GM19324 (cell line): ENCODE measurements around the gene MGST2.
"Not testable (repeated sequence)": the region's sequence is repeated elsewhere in the genome, so short reads cannot be mapped to it uniquely, and the experiment has no call there.

ENCODE experiments used
- ATAC-seq: cut with Tn5 transposase; IDR thresholded peaks from one replicate; pipeline ENCODE4 v1.9.1; 2021; ENCODE audit warnings: mild to moderate bottlenecking, moderate library complexity; ENCODE audit not compliant: unreplicated experiment, low FRiP score

Gene MGST2

DNA sequence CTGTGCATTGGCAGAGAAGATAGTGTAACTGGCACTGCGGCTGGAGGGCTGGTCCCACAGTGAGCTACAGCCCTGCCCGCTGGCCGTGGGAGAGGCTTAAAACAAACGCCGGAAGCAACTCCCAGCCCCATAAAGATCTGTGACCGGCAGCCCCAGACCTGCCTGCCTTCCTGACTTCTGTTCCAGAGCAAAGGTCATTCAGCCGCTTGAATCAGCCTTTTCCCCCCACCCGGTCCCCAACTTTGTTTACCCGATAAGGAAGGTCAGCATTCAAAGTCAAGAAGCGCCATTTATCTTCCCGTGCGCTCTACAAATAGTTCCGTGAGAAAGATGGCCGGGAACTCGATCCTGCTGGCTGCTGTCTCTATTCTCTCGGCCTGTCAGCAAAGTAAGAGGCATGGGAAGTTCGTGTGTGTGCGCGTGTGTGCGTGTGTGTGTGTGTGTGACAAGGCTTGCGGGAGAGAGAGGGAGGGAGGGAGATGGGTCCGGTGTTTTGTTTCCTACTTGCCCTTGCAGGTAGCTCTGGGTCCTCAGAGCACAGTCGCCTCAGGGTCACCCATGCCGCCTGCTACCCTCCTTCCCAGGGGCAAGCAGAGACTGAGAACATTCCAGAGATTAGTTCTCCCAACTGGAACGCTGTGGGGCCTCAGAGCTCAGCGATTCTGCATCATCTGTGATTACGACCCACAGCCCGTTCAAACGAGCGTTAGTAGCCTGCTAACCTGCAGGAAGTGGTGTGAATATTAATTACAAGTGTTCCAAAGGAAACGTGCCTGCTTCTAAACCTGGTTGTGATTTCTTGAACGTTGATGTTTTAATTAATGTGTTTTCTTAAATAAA lies at the start of gene MGST2:
MGST2 (plus strand) TSS at position 130 of the 840 bp plus-strand sequence; CDS start at position 331, 201 bp downstream.
- peak; percentile 80 for ATAC-seq

GRCh38 chr4:139617702-139618490 lies 47.7 kb upstream of the MGST2 start:
- no peak for ATAC-seq

DNA sequence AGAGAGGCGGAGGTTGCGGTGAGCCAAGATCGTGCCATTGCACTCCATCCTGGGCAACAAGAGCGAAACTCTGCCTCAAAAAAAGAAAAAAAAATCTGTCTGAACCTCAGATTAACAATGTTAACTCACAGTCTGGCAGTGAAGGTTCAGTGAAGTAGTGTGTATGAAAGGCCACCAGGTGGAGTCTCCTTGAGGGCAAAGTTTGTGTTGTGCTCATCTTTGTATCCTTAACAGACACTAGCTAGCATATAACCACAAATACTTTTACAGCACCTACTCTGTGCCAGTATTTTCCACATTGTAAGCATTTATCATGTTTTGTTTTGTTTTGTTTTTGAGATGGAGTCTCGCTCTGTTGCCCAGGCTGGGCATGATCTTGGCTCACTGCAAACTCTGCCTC lies 46.0 kb upstream of the MGST2 start:
- ATAC-seq = no peak

- no peak for ATAC-seq
Measured at GRCh38 chr4:139622901-139623381, 42.7 kb upstream of the MGST2 start.

DNA sequence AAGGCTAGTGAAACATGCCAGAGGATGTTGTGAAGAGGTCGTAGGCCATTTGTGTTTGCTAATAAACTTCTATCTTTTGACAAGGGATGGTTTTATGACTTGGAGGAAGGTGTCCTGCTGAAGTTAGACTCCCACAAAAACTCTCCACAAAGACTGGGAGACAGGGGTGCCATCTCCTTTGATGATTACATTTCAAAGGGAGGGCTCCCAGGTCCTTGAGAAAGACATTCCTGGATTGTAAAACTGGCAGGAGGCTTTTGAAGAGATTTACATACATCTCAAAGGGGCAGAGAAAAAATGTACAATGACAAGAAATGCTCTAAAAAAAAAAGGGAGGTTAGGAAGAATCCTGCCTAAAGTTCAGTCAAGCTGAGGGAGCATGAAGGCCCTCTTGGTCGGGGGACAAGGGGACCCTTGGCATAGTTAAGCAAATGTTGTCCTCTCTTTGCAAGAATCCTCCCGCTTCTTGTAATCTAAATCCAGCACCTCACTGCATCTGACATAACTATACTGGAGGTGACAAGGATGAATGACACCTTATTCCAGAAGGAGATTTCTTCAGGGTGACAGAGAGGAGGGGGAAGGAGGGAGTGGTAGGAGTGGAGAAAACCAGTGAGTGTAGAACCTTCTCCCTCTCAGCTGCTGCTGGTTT lies 41.1 kb upstream of the MGST2 start:
- no peak for ATAC-seq

- no peak for ATAC-seq
Measured at GRCh38 chr4:139625093-139625455, 40.5 kb upstream of the MGST2 start.

- no peak for ATAC-seq
Measured at GRCh38 chr4:139625482-139625881, 40.1 kb upstream of the MGST2 start.

- ATAC-seq = no peak
Measured at GRCh38 chr4:139628184-139629012, 37.2 kb upstream of the MGST2 start.

DNA sequence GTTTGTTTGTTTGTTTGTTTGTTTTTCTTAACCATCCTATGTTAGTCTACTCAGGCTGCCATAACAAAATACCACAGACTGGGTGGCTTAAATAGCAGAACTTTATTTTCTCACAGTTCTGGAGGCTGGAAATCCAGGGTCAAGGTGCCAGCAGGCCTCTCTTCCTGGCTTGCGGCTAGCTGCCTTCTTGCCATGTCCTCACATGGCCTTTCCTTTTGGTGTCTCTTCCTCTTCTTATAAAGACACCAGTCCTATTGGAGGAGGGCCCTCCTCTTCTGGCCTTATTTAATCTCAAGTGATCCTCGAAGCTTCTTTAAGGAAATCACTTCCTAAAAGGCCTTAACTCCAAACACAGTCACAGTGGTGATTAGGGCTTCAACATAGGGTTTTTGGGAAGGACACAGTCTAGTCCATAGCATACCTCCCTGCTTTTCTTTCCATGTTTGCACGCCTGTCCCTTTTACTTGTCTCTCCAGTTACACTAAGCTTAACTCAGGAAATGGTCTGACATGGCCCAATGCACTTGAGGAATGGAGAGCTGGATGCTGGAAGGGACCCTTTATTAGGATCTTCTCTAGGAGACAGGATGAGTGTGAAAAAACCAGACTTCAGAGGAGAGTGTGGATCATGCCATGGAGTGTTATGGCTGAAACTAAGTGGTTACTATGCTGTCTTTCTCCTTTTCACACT lies 36.0 kb upstream of the MGST2 start:
- no peak for ATAC-seq

DNA sequence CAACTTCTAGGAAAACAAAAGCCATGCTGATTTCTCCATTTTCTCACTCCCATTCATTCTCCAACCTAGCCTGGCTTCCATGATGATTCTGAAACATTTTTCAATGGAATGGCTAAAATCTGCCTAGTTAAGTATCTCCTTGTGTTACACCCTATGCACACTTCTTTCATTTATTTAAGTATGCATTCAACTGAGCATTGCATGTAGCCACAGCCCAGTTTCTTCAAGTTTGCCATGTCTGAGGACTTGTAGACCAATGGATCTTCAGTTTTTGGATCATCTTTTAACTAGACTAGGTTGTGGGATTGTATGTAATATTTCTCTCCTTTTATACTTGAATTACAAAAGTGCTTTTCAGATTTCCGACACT lies 35.5 kb upstream of the MGST2 start:
- ATAC-seq = no peak

GRCh38 chr4:139630991-139631390 lies 34.6 kb upstream of the MGST2 start:
- ATAC-seq = no peak

- no peak for ATAC-seq
Measured at GRCh38 chr4:139631791-139632190, 33.8 kb upstream of the MGST2 start.

GRCh38 chr4:139632739-139633138 lies 32.9 kb upstream of the MGST2 start:
- ATAC-seq = not testable (repeated sequence)

DNA sequence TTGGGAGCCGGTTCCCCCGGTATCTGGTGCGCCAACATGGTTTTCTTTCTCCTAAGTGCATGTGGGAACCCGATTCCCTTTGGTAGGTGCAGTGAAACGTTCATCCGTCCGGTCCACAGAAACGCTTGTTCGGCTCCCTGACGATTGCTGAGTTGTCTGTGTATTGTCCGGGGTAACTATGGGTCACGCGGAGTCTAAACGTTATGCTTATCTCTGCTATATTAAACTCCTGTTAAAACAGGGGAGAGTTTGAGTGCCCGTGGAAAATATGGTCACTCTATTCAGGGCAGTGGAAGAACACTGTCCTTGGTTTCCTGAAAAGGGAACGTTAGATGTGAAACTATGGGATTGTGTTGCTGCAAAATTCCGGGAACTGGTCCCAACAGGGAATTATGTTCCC lies 32.4 kb upstream of the MGST2 start:
- ATAC-seq = no peak

GRCh38 chr4:139633661-139634060 lies 32.0 kb upstream of the MGST2 start:
- ATAC-seq = no peak

- ATAC-seq = no peak
Measured at GRCh38 chr4:139635966-139636365, 29.7 kb upstream of the MGST2 start.

- ATAC-seq = not testable (repeated sequence)
Measured at GRCh38 chr4:139638306-139638705, 27.3 kb upstream of the MGST2 start.

DNA sequence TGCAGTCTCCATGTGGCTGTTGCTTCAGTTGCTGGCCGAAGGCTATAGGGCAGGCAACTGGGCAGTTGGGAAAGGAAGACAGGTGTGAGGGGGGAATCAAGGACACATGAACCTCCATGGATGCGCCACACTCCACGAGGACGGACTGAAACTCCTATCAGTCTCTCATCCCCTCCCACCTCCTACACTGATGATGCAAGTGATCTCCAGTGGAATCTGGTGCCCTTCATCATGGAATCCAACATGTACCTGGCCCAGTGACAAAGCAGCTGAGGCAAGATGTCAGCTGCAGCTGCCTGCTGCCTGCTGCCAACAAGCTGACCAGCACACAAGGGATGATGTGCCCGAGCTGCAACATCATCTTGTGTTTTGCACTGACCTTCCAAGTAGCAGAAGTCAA lies 26.0 kb upstream of the MGST2 start:
- no peak for ATAC-seq

DNA sequence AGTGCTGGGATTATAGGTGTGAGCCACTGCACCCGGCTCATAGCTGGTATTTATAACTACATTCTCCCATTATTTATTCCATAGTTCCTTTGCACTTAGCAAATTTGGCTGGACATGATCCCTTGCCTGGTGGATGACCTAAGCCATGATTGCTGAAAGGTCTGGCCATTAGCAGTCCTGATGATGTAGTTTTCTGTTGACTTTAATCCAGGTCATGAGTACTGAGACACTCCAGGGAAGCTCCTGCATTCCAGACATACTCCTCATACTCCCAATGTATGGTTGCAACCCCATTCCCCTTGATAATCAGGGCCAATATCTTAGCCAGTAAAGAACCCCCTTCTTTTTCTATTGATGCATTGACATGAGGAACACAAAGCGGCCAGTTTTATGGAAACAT lies 24.4 kb upstream of the MGST2 start:
- ATAC-seq = no peak

- no peak for ATAC-seq
Measured at GRCh38 chr4:139642364-139642763, 23.3 kb upstream of the MGST2 start.
